Esophagus muscularis mucosa (tissue), 3 donors: ENCODE data around the gene C4B.

Source experiments
- CTCF ChIP-seq, 3 experiments: fragments of 200-600 bp in 2 of 3; fragments of 450-650 bp in 1 of 3; sonication (generic) in 2 of 3; IDR thresholded peaks; one replicate each; pipeline ENCODE4 v1.5.1; 2017 to 2019; ENCODE audit warnings: antibody characterized with exemption in 3 of 3, mild to moderate bottlenecking in 2 of 3, moderate library complexity in 1 of 3
- EP300 ChIP-seq: sonication (generic); formaldehyde crosslinking; IDR thresholded peaks from one replicate; pipeline ENCODE4 v1.6.1; 2017; ENCODE audit warnings: antibody characterized with exemption

GRCh38 chr6:31978831-31979230 lies 35.8 kb upstream of the C4B start:
- TF ChIP-seq CTCF (IDR thresholded peaks at IDR 0.05) (no peak), EP300 (no peak)
